ENCODE data around the gene PIP4K2C.

DNA sequence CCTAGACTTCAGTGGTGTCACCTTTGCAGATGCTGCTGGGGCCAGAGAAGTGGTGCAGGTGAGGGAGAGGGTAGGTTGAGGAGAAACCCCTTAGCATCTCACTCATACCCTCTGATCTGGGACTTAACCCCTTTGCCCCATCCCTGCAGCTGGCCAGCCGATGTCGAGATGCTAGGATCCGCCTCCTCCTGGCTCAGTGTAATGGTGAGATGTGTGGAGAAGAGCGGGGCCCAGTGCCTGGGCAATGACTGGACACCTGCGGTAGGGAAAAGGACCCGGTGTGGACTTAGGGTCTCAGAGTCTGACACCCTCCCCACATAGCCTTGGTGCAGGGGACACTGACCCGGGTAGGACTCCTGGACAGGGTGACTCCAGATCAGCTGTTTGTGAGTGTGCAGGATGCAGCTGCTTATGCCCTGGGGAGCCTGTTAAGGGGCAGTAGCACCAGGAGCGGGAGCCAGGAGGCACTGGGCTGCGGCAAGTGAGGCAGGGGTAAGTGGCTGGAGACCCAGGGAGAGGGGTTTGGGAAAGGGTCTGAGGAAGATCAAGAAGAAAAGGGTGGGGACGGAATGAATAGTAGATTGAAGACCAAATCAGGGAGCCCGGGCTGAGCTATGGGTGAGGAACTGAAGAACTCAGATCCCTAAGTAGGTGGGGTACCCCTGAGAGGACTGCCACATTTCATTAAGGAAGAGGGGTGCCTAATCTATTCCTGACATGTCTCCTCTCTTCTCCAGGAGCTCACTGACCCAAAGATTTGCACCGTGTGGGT lies 34.5 kb downstream of the PIP4K2C start:
- TF ChIP-seq, protein P1, sequence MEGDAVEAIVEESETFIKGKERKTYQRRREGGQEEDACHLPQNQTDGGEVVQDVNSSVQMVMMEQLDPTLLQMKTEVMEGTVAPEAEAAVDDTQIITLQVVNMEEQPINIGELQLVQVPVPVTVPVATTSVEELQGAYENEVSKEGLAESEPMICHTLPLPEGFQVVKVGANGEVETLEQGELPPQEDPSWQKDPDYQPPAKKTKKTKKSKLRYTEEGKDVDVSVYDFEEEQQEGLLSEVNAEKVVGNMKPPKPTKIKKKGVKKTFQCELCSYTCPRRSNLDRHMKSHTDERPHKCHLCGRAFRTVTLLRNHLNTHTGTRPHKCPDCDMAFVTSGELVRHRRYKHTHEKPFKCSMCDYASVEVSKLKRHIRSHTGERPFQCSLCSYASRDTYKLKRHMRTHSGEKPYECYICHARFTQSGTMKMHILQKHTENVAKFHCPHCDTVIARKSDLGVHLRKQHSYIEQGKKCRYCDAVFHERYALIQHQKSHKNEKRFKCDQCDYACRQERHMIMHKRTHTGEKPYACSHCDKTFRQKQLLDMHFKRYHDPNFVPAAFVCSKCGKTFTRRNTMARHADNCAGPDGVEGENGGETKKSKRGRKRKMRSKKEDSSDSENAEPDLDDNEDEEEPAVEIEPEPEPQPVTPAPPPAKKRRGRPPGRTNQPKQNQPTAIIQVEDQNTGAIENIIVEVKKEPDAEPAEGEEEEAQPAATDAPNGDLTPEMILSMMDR (conservative IDR thresholded peaks at IDR 0.05; ENCODE audit: low read length) = no peak
- TF ChIP-seq EZH2phosphoT487 (IDR thresholded peaks at IDR 0.05; ENCODE audit: borderline replicate concordance, low read depth, low read length) = no peak

All from OCI-LY7 (cell line).